Activated CD4-positive, alpha-beta T cell treated with anti-CD3 and anti-CD28 coated beads for 24 hours (primary cell): ENCODE data around the gene PXDN.

Source experiments
- DNase-seq, 2 donors: peaks; one replicate each; pipeline ENCODE4 v3.0.0-alpha.2; 2020; ENCODE audit warnings: low read depth in 2 of 2

The PXDN gene

DNA sequence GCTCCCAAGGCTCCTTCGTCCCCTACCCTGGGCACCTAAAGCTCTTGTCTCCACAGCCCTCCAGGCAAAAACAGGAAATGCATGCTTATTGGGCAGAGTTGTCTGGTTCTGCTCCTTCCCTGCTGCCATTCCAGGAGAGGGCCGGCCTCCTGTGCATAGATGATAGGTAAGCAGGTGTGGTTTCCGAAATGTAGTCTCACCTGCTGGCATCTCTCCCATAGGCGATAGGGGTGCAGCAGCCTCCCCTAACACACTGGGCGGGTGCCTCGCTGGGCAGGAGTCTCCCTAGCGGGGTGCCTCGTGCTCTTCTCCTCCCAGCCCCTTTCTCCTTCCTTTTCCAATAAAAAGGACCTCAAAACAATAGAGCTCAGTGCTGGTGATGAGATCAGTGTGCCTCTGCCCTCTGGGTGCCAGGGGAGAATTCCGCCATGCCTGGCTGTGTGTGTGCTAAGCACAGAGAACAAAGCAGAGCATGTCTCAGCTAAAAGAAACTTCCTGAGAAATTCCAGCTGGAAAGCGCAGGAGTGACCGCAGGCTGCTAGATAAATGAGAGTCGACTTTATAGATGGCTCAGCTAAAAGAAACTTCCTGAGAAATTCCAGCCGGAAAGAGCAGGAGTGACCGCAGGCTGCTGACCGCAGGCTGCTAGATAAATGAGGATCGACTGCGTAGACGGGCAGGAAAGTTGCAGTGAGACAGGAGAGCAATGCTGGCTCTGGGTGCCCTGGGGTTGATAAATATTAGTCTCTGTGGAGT, 11.3 kb upstream of the PXDN start:
- no peak for DNase-seq

DNA sequence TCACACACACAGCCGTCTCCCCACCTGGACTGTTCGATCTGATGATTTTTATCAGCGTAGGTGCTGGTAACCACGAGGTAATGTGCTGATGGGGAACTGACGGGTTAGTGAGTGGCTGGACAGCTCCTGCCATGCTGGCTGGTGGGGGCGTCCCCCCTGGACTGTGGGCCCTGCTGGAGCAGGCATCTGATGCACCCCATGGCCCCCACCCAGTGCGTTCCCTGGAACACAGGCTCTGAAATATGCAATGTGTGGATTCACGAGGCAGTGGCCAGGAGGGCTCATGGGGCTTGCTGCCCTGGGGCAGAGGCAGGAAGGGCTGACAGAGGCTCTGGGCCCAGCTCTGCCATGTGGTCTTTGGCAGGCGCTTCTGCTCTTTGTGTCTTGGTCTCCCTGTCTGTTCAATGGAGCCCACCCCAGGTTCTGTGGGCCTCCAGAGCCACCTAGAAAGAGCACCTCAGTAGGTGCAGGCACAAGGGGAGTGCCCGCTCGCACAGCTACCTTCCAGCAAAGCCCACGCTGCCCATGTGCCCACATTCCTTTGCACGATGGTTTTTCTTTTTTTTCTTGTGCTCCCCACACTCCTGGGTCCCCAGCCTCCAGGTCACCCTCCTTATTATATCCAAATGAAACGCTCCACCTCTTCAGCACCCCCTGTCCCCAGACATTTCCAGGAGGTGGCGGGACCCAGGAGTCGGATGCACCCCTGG, 10.3 kb upstream of the PXDN start:
- DNase-seq: no peak

DNA sequence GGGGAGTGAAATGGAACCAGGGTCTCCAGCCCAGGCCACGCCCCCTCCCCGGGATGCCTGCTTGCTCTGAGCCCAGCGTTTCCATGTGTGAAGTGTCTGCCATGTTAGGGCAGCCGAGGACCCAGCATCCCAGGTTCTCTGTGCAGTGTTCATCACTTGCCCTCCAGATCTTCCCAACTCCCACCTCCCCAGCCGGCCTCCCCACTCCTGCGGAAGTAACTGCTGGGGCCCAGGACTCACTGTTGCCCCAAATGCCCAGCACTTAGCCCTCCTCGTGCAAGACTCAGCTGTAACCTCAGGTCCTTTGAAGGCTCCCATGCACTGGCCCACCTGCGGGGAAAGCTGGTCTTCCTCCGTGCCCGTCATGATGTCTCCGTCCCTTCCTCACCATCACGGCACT, 9.7 kb upstream of the PXDN start:
- no peak for DNase-seq

DNA sequence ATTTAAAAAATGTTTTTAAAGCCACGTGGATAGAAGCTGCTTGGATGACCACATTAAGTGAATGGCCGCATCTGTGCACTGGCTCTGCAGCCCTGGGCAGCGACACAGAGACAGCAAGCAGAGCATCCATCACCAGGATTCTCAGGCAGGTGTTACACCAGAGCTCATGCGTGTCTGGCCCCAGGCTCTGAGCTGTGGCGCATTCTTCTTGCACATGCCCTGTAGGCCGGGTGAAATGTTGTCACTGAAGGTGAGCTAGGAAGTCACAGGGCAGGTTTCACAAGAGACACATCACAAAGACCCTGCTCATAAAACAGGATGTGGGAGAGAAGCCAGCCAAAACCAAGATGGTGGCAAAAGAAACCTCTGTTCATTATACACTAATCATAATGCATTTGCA, 8.4 kb upstream of the PXDN start:
- DNase-seq: no peak

DNA sequence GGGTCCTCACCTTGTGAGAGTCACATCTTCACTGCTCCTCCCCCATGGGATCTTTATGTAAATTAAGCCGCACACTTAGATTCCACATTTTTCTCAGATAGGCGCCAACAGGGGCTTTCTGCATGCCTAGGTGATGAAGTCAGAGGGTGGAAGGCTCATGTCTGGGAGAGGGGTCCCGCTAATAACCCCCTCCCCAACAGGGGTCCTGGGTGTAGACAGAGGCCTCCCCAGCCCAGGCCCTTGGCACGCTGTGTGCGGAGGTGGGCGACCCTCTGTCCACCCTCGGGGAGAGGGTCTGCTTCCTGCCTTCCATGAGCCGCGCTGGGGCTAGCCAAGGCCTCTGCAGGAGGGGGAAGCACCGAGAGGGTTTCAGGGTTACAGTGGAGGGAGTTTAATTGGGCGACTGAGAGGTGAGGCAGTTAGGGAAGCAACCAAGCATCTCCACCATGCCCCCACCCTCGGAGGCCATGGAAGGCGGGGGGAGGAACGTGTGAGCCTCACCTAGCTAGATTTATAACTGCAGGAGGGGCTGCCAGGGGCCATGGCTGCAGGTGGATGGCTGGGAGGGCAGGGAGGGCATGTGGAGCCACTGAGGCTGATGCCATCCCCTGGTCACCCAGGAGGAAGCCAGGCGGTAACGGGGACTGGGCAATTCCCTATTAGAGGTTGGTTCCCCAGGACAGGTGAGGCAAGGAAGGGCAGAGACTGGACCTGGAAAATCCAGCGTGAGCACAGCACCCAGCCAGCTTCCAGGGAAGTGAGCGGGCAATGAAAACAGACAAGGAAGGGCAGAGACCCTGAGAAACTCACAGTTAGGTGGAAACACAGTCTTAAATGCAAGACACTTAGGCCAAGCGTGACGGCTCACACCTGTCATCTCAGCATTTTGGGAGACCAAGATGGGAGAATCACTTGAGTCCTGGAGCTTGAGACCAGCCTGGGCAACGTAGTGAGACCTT, 7.7 kb upstream of the PXDN start:
- no peak for DNase-seq

DNA sequence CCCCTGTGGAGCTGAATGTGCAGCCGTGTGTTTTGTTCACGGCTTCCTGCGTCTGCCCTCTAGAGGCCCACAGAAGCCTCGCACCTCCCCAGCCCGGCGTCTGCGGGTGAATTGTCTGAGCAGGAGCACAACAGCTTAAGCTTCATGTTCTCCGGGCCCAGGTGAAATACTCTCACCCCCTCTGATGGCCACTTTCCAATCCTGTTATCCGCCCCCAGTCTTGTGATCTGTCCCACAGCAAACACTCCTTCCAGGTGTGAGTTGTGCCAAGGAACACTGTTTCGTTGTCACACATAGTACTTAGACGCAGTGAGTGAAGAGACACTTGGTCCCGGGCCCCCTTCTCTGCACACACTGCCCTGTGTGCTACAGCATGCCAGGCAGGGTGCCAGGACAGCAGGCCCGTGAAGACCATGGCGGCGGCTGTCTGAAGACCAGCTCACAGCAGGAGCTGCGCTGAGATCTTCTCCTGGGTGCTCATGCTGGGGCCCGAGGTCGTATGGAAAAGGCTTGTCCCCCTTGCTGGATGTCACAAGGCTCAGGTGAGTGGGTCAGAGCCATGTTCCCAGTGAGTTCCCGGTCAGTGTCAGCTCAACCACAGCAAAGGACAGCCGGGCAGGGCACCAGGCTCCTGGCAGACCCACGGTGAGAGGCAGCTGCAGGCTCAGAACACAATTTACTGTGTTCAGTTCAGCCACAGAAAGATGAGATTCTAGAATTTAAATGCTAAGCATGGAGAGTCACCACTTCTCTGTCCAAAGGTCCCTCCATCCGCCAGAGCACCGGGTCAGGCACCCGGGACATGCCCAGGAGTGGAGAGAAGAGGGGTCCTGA, 6.8 kb upstream of the PXDN start:
- peak; percentile 20 to 22 for DNase-seq

DNA sequence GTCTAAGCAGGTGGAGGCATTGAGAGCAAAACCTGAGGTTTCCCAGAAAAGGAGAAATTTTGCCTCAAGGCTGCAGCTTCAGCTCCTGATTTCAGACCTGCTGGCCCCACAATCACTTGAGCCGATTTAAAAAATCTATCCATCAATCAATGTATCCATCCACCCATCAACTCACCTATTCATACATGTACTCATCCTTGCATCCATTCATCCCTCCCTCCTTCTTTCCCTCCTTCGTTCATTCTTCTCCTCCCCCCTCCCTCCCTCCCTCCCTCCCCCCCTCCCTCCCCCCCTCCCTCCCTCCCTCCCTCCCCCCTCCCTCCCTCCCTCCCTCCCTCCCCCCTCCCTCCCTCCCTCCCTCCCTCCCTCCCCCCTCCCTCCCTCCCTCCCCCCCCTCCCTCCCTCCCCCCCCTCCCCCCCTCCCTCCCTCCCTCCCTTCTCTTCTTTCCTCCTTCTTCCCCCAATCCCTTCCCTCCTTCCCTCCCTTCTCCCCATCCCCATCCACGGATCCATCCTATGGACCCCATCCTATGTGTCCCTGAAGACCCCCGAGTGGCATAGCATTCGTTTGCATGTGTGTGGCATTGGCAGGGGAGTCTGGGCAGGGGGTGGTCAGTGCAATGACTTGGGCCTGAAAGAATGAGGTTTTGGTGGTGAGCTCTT, 6.1 kb upstream of the PXDN start:
- no peak for DNase-seq

DNA sequence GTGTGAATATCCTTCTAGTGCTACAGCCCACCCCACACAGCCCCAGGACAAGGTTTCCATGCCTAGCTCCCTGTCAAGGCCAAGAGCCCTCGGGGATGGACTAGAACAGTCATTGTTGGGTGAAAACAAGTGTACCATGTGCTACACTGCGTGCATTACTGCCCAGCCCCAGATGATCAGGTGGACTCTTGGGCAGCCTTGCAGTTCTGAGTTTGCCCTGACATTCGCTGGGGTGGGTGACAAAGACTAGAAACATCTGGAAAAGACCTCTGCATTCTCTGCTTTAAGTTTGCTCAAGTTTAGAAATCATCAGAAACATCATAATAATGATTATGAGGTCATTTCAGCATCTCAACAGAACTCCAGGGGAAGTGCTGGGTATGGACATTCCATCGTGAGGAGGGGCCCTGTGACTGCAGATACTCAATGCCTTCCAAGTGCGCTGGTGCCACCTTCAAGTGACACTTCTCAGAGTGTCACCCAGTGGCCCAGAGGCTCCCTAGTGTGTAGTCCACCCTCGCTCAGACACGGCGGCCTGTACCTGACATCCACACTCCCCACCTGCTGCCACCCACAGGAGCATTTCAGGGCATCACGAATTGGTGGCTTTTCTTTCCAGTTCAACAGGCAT, 5.3 kb upstream of the PXDN start:
- DNase-seq: no peak

DNA sequence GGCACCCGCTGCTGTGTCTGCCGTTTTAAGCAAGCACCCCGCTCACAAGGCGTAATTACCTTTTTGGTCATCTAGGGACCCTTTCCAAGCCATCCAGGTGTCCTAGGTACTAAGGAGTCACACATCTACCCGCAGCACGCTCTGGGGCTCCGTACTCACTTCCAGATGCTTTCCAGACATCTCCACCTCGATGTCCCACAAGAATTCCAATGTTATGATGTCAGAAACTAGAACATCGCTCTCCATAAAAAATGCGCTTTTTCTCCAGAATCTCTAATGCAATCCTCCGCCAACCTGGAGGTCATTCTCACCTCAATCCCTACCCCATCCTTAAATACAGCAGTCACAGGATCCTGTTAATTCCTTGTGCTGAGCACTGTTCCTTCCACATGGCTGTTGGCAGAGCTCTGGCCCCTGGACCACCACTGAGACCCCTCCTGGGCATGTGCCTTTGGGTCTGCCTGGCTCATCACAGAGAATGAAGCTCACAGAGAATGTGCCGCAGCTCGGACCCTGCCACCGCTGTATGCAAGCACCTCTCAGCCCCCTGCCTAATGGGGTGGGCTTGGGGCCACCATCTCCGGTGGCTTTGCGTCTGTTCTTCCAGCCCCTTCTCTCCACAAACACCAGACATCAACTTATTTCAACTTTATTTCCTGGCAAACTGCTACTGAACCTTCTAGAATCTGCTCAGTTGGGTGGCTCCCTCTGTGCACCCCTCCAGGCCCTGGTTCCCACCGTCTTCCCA, 4.6 kb upstream of the PXDN start:
- DNase-seq: no peak

DNA sequence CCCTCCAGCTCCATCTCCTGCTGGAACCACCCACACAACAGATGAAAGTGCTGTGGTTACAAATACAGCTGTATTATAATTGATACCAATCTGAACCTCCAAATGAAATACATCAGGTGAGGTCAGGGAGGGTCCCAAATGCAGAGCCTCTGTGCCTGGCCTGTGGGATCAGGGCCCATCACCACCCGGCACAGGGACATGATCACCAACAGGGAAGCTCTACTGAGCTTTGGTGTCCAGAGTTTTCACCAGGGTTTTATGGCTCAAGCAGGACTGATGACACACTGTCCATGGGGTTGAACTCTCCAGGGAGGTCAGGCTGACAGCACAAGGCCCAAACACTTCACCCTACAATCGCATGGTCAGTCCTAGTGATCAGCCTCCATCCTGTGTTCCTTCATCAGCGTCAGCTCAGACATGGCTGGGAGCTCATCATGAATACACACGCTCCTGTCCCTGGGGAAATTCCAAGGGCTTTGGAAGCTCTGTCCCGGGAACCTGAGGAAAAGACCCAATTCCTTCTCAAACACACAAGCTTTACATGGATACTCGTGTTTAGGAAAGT, 3.9 kb upstream of the PXDN start:
- DNase-seq: no peak

DNA sequence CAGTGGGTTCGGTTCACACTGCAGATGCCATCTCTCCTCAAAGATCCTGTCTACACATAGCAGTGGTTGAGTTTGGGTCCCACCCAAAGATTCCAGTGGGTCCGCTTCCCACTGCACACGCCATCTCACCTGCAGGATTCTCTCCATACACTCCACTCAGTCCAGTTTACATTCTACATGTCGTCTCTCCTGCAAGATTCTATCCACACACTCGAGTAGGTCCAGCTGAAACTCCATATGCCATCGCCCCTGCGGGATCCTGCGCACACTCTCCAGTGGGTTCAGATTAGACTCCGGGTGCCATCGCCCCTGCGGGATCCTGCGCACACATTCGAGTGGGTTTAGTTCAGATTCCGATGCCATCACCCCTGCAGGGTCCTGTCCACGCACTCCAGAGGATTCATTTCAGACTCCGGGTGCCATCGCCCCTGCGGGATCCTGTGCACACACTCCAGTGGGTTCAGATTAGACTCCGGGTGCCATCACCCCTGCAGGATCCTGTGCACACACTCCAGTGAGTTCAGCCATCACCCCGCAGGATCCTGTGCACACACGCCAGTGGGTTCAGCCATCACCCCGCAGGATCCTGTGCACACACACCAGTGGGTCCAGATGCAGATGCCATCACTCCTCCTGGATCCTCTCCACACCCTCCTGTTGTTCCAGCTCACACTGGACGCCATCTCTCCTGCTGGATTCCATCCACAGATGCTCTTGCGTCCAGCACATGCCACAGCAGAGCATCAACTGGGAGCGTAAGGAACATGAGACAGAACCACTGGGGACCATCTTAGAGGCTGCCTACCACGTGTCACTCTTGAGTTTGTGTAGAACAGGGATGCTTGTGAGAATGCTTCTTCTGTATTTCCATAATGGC, 3.0 kb upstream of the PXDN start:
- no peak for DNase-seq

DNA sequence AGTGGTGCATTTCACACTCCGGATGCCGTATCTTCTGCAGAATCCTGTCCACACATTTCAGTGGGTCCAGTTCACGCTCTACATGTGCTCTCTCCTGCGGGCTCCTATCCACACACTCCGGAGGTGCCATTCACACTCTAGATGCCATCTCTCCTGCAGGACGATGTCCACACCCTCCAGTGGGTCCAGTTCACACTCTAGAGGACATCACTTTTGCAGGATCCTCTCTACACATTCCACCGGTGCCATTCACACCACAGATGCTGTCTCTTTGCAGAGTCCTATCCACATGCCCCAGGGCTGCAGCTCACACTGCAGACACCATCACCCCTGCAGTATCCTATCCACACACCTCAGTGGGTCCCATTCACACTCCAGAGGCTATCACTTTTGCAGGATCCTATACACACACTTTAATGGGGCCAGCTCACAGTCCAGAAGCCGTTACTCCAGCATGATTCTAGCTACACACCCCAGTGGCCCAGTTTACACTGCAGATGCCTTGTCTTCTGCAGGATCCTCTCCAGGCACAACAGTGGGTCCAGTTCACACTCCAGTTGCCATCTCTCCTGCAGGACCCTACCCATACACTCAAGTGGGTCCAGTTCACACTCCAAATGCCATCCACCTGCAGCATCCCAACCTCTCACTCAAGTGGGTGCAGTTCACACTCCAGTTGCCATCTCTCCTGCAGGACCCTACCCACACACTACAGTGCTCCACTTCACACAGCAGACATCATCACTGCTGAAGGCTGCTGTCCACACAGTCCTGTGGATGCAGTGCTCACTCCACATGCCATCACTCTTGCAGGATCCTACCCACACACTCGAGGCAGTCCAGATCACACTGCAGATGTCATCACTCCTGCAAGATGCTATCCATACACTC, 2.1 kb upstream of the PXDN start:
- DNase-seq: no peak

DNA sequence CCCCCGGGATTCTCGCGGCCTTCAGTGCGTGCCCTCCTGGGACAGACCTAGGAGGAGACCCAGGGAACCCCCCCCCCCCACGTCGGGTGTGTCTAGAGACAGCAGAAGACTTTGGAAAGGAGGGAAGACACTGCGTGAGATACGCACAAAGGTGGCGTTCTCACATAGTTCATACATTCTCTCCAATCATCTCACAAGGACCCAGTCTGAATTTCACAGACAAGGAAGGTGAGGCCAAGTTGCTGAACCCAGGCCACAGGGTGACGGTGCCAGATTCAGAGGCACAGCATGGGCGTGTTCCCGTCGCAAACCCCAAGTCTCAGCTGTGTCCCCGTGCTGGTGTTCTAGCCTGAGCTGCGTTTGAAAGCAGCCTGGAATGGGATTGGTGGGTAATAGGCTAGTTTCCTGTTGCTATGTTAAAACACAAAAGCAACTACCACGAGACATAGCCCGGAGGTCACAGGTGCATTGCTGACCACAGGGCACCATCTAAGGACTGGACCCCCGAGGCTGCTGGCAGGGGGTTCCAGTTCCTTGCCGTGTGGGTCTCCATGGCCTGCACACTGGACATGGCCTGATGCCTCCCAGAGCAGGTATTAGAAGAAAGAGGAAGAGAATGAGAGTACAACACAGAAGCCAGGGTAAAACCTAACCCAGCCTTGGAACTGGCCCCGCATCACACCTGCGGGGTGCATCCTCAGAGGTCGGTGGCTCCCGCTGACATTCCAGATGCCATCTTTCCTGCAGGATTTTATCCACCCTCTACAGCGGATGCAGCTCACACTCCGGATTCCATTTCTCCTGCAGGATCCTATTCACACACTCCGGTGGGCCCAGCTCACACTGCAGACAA, 1.1 kb upstream of the PXDN start:
- DNase-seq: no peak

DNA sequence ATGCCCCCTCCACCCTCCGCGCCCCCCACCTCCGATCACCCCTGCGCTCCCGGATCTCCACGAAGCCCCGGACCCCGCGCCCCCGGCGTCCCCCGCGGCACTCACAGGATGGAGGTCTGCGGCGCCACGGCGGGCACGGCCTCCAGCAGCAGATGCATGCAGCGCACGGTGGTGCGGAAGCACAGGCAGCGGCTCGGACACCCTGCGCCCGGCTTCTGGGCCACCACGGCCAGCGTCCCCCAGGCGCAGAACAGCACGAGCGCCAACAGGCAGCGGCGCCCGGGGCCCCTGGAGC, 217 bp downstream of the PXDN start:
- no peak for DNase-seq

DNA sequence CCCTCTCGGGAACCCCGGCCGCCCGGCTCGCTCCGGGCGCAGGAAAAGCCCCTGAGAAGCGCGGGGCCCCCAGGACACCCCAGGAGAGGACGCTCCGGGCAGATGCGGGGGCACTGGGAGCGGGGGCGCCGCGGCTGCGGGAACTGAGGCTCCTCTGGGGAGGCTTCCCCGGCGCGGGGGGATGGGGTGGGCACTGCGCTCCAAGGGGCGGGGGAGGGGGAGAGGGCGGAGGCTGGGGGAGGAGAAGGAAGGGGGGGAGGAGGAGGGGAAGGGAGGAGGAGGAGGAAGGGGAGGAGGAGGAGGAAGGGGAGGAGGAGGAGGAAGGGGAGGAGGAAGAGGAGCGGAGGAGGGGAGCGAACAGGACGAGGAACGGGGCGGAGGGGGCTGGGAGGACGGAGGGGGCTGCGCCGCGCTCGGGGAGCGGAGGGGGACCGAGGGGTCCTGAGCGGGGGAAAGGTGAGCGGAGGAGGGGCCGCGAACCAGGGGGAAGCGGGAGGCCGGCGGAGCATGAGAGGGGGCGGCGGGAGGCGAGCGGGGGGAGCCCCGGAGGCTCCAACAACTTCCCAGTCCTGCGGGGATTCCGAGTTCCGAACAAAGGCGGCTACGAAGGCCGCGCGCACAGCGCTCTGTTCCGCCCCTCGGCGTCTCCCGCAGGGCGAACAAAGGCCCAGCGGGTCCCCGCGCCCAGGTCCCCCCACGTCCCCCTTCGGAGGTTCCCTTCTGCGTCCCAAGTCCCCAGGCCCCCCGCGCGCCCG, 742 bp downstream of the PXDN start:
- no peak for DNase-seq
